ENCODE results near the gene METRNL.
"Not testable (repeated sequence)": the region's sequence is repeated elsewhere in the genome, so short reads cannot be mapped to it uniquely, and the experiment has no call there.

METRNL gene

DNA sequence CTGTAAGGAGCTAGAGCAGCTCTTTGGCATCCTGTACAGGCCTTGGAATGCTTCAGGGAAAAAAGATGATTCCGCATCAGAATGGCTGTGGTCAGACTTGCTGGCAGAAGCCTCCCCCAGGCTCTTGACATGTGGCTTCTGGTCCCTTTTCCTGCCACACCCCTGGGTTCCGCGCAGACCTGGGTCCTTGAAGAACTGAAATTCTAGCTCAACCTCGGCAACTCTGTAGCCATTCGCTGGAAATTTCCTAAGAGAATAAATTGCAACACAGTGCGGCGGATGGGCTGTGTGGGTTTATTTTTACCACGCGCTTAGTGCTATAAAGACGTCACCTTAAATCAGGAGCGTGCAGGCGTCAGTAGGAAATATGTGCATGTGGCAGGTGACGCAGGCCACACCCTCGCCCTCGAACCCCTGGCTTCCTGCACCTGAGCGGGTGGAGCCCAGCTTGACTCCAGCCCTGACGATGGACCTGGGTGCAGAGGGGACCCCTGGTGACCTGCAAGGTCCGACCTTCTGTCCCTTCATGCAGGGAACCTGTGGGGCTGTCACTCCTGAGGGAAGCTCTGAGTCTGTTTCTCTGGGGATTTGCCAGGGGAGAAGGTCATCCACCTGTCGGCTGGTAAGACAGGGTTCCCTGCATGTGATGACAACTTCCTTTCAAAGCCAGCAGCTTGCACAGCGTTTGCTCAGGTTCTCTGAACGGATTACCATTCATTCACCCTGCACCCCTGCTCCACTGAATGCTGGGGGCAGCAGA is 46.3 kb downstream of the METRNL start:
- no peak for DNase-seq

DNA sequence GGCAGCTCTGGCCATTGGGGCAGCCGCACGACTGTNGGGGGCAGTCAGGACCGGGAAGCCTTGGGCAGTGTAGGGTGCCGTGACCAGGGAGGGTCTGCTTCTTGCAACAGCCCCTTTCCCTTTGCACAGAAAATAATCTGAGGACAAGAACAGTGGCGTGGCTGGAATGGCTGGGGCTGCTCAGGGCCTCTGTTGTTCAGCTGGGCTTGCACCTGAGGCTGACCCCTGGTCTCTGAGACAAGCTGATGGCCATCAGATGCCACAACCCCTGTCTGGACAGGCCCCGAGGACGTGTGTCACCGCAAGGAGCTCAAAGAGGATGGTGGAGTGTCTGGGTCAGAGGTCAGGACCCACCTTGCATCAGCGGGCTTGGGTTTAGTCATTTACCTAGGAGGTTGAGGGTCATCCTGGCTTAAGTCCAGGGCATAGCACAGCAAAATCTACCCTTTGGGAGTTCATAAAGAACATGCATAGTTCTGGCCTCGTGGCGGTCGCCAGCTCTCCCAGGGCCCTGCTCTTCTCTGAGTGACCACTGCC is 46.9 kb downstream of the METRNL start:
- DNase-seq: no peak

DNA sequence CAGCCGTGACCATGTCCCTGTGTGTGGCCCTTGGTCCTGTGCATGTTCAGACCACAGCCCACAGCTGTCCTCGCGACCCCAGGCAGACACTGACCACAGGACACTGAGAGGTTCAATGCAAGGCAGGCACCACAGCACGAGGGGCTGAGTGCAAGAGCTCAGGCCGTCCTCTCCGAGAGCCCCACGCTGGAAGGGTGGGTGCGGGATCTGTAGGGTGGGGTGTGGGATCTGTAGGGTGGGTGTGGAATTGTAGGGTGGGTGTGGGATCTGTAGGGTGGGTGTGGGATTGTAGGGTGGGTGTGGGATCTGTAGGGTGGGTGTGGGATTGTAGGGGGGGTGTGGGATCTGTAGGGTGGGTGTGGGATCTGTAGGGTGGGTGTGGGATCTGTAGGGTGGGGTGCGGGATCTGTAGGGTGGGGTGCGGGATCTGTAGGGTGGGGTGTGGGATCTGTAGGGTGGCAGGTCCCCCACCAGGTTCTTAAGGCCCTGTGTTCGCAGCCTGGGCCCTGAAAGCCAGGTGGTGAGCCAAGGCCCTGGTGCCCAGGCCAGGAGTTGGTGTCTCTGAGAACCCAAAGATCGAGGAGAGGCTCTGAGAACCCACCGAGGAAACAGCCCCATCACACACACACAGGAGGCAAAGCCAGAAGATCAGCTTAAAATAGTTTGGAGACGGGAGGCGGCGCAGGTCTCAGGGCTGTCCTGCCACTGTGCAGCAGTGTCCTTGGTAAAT is 48.2 kb downstream of the METRNL start:
- DNase-seq: no peak

DNA sequence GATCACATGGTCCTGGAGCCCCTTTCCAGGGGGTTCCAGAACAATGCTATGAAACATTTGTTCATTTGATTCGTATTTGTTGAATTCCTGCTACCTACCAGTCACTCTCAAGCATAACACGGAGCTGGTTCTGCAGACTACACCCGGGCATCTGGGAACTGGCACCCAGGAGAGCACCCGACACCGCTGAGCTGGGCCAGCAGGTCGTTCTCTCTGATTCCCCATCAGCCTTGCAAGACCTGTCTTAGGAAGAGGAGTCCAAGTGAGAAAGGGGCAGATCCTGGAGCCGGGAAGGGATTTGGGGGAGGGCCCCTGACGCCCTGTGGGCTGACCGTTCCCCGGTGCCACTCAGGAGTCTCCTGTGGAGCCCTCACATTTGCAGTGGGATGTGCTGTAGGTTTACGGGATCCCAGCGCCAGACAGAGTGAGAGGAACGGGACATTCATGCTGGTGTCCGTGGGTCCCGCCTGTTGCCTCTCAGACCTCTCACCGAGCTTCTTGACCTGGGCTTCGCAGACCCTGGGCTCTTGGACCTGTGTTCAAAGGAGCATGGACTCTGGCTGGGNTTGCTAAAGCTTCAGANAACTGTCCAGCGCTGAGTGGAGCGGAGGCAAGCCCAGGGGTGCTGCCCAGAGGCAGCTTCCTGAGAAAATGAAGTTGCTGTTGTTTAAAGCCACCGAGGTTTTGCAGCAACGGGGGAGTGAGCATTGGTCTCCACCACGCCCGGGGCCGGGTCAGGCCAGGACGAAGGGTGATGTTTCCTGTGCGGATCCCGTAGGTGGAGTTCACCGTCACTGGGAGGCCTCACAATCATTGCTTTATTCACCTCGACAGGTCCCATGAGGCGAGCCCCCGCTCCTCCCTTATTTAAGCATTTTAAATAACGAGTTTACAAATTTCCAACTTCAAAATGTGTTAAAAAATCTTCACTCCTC is 49.2 kb downstream of the METRNL start:
- DNase-seq: no peak

DNA sequence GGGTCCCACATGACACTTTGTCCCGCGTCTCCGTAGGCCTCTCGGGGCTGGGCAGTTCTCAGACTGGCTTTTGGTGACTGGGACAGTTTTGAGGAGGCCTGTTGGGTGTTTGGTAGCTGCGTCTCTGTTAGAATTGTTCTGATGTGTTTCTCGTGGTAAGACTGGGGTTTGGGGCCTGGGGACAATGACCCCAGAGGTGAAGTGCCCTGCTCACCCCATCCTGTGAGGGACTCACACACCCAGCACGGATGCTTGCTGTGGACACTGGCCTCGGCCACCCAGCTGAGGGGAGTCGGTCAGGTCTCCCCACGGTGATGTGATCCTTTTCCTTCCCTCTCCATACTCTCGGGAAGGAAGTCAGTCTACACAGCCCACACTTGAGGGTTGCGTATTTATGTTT is 50.3 kb downstream of the METRNL start:
- DNase-seq: no peak

DNA sequence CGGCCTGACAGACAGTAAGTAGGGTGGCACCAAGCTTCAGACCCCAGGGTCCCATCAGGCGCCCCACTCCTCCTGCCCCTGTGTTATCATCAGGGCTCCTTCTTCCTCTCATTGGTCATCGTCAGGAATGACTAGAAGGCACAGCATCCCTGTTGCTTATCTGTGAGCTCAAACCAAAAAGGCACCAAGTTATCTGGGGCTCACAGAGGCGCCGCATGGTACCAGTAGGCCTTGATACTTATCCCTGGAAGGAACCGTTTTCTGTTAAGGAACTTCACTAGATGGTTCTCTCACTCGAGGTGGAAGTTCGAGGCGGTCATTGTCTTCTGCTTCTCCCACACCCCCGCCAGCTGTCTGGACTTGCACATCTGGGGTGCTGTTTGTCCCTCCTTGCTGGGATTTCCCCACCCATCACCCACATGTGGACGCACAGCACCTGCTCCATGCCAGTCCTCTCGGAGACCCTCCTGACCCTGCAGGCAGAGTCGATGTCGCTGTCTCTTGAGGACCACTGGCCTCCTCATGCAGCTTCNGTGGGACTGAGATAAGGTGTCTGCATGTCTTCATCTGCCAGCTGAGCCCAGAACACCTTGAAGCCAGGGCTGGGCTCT is 52.1 kb downstream of the METRNL start:
- DNase-seq: no peak

DNA sequence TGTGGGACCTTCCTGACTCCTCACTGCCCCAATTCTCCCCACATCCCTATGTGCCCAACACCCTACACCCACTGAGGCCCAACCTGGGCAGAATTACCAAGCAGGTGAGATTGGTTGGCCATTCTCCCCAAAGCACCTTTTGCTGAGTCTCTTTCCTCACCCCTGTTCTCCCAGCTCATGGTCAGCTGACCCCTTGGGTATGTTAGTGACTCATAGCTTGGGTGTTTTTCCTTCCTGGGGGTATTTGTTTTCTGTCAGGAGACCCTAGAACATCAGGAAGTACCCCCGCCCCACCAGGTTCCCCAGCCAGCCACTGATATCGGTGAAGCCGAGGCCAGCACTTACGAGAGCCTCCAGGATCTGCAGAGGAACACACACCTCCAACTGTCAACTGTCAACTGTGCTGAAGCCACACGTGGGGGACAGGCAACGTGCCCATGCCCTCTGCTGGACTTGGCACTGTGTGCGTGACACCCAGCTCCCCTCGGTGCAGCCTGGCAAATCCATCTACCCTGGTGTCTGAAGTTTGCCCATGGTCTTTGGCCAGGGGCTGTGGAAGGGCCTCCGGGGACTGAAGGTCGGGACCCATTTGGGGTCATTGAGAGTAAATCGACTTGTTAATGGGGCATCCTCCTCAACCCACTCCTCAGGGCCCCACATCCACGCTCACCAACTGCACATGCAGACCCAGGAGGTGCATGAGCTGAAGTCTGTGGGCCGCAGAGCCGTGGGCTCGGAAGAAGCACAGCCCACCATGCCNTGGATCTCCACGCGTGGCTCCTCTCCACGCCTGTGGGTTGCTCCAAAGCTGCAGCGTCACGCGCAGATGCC is 53.1 kb downstream of the METRNL start:
- no peak for DNase-seq

DNA sequence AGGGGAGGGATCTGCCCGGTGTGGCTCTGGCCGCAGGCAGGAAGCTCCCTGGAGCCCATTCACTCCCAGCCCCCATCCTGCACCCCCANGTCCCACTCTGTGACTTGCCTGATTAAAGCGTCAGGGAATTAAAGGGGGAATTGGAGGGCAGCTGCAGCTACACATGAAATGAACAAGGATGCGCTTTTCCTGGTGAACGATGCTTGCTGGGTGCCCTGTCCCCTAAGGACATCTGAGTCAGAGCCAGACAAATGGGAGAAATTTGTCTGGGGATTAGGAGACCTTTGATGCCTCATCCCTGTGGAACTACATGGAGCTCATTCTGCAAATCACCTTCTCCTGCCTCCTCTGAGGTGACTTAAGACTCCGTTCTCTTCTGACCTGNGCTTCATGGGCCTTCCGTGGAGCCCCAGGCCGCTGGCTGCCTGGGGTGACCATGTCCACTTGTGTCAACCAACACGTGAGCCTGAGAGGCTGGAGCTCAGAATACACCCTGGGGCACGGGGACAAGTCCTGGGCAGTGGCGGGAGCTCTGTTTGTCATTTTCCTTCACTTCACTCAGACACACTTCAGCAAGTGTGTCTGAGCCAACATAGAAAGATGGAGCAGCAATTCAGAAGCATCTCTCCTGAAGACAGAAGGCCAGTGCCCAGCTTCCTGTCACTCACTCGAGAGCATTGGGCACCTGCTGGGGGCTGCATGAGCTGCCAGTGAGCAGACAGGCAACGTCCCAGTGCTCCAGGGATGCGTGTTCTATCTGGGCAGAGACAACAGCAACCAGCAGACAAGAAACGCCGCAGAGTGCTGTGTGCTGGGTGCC is 54.1 kb downstream of the METRNL start:
- DNase-seq: no peak

DNA sequence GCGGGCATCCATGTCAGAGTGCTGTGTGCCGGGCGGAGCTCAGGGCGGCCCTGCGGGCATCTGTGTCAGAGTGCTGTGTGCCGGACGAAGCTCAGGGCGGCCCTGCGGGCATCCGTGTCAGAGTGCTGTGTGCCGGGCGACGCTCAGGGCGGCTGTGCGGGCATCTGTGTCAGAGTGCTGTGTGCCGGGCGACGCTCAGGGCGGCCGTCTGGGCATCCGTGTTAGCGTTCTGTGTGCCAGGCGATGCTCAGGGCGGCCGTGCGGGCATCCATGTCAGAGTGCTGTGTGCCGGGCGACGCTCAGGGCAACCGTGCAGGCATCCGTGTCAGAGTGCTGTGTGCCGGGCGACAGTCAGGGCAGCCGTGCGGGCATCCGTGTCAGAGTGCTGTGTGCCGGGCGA is 55.0 kb downstream of the METRNL start:
- DNase-seq: not testable (repeated sequence)

DNA sequence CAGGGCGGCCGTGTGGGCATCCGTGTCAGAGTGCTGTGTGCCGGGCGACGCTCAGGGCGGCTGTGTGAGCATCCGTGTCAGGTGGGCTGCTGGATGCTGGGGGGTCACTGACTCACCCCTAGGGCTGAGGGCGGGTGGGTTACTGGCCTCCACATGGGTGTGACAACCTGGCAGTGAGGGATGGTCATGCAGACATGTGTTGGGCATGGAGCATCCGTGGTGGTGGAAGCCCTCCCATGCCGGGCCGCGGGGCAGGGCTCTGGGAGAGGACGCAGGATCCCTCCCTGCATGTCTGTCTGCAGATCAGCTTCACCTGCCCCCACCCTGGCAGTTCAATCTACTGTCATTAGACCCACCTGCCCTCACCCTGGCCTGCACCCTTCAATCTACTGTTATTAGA is 56.3 kb downstream of the METRNL start:
- DNase-seq: peak; percentile 17

DNA sequence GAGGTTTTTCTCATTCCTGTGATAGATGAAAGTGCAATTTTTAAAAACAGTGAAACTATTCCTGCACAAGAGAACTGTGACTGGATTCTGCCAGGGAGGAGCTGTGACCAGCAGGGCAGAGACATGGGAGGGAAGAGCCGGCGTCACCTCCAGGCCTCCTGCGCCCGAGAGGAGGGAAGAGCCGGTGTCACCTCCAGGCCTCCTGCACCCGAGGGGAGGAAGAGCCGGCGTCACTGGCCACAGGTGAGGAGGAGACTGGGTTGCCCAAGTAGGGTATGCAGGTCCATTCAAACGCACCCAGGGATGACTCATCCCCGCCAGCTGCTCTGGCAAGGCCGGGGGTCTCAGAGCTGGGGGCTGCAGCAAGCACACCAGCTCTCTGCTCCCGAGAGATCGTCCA is 56.7 kb downstream of the METRNL start:
- DNase-seq: peak; percentile 3

DNA sequence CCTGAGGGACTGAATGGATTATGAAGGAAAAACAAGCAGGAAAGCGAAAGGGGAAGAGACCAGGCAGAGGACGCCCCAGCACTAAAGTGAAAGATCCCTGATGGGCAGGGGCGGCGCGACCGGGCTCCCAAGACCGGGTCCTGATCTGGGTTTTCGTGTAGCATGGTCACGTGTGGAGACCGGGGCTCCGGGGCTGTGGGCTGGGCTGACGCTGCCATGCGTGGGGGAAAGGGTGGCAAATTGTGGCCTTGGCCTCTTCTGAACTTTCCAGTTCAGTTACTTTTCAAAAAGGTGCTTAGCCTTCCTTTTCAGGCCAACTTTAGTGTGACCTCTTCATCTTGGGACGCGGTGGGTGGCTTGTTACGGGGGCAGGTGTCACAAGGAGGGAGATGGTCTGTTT is 57.5 kb downstream of the METRNL start:
- peak; percentile 6 for DNase-seq

DNA sequence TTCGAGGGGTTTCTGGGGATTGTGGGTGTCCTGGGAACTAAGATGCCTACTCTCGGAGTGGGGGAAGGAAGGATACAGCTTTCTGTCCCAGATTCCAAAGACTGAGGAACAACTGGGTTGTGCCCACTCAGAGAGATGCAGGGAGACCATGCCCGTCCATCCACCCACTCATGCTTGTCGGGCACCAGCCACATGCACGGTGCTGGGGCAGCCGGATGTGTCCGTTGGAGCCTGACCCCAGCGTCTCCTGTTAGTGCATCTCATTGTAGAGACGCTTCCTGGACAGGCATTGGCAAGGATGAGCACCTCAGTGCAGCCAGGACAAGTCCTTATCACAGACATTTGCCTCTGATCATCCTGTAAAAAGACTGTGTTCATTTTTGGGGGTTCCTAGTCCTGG is 58.1 kb downstream of the METRNL start:
- peak; percentile 13 for DNase-seq

DNA sequence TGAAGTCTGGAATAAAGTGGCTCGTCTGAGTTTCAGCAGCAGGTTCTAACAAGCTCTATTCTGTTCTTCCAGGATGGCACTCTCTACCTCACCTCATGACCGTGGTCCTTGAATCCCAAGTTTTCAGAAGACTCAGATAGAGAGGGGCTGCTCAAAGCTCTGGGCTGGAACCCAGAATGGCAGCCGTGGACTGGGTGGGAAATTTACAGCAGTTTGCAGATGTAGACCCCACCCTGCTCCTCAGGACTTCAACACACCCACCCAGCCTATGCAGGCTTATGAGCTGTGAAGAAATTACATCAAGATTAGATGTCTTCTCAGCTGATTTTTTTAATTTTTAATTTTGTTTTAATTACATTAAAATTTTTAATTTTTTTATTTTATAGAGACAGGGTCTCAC is 59.4 kb downstream of the METRNL start:
- DNase-seq: peak; percentile 7

DNA sequence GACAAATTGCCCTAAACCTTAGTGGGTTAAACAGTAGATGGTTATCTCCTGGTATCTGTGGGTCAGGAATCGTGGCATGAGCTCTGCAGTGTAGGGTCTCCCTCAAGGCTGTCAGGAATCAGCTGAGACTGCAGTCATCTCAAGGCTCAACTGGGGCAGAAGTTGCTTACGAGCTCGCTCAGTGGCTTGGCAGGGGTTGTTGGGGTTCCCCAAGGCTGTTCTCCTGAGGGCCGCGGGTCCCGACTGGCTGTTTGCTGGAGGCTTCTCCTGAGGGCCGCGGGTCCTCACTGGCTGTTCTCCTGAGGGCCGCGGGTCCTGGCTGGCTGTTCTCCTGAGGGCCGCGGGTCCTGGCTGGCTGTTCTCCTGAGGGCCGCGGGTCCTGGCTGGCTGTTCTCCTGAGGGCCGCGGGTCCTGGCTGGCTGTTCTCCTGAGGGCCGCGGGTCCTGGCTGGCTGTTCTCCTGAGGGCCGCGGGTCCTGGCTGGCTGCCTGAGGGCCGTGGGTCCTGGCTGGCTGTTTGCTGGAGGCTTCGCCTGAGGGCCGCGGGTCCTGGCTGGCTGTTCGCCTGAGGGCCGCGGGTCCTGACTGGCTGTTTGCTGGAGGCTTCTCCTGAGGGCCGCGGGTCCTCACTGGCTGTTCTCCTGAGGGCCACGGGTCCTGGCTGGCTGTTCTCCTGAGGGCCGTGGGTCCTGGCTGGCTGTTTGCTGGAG is 60.3 kb downstream of the METRNL start:
- DNase-seq: peak; percentile 12

DNA sequence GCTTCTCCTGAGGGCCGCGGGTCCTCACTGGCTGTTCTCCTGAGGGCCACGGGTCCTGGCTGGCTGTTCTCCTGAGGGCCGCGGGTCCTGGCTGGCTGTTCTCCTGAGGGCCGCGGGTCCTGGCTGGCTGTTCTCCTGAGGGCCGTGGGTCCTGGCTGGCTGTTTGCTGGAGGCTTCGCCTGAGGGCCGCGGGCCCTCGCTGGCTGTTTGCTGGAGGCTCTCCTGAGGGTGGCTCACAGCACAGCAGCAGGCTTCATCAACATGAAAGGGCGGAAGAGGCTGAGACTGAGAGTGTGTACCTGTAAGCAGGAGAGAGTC is 60.8 kb downstream of the METRNL start:
- peak; percentile 12 for DNase-seq

DNA sequence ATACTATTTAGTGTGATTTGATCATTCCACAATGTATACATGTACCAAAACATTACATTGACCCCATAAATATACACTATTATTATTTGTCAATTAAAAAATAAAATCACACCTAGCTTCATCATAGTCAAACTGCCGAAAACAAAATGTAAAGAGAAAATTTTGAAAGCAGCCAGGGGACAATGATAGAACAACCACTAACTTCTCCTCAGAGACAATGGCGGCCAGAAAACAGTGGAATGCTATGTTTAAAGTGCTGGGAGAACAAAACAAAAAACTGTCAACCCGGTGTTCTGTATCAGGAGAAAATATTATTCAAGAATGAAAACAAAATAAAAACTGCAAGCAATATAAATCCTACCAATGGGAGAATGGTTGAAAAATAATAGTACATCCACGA is 63.2 kb downstream of the METRNL start:
- DNase-seq: no peak

DNA sequence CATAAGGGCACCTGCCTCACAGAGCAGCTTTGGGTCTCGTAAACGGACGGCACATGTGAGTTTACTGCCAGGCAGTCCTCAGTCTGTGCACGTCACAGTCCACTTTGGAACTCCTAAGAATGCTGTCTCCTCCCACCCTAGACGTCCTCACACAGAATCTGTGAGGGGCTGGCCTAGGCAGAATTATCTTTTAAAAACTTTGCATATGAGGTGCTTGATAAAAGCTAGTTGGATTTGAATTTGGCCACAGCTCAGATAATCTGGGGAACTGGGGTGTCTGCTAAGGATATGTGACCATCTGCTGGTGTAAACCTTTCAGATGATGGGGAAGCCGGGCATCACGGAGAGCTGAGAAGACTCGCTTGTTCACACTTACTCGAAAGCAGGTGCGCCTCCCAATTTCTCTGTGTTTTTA is 64.4 kb downstream of the METRNL start:
- peak; percentile 5 for DNase-seq

Data from activated CD4-positive, CD25-positive, alpha-beta regulatory T cell treated with anti-CD3 and anti-CD28 coated beads, Interleukin-2, amount 50 U/mL, for 72 hours (primary cell).